Measurements from ENCODE around the gene CIC.

DNA sequence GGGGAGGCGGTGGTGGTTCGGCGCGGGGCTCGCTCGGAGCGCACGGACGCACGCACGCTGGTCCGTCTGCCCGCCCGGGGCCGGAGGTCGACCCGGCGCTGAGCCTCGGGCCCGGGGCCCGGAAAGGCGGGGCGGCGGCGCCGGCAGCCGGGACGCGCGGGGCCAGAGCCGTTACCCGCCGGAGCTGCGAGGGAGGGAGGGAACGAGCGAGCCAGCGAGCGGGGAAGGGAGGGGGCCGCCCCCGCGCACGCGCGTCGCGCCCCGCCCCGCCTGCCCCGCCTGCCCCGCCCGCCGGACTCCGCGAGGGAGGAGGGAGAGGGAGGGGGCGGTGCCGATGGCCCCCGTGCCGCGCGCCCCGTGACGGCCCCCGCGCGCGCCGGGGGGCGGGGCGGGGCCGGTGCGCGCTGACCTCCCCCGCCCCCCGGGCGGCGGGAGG lies 15.0 kb downstream of the CIC start:
- TF ChIP-seq CTCF (CRISPR knock-in tag; IDR thresholded peaks at IDR 0.05) (no peak), CREB1 (IDR thresholded peaks at IDR 0.05) (no peak), CREB1 (CRISPR knock-in tag; IDR thresholded peaks at IDR 0.05) (no peak), HNRNPK (IDR thresholded peaks at IDR 0.05; ENCODE audit: low read depth, low read length, poor library complexity, severe bottlenecking) (no peak), ZC3H4 (CRISPR knock-in tag; IDR thresholded peaks at IDR 0.05; ENCODE audit: borderline replicate concordance) (no peak), EP300 (IDR thresholded peaks at IDR 0.05; ENCODE audit: low read depth in 2 of 2, low read length in 2 of 2) (no peak), EP300 (CRISPR knock-in tag; IDR thresholded peaks at IDR 0.05; ENCODE audit: borderline replicate concordance) (no peak), NR2C2 (CRISPR knock-in tag; IDR thresholded peaks at IDR 0.05; ENCODE audit: borderline replicate concordance) (0 out of 2 replicates have a peak, but pooled peaks have one; percentile 3), POLR2AphosphoS5 (IDR thresholded peaks at IDR 0.05; ENCODE audit: low read depth, low read length) (no peak), STAT6 (CRISPR knock-in tag; IDR thresholded peaks at IDR 0.05; ENCODE audit: borderline replicate concordance) (no peak), E2F5 (CRISPR knock-in tag; conservative IDR thresholded peaks at IDR 0.05) (no peak), ZNF737 (CRISPR knock-in tag; IDR thresholded peaks at IDR 0.05; ENCODE audit: borderline replicate concordance) (no peak), TBP (CRISPR knock-in tag; IDR thresholded peaks at IDR 0.05) (no peak), DBP (CRISPR knock-in tag; IDR thresholded peaks at IDR 0.05; ENCODE audit: not compliant biosample characterization) (no peak), ESRRA (CRISPR knock-in tag; IDR thresholded peaks at IDR 0.05; ENCODE audit: low read depth) (no peak)
